Heart right ventricle (tissue), 16 donors: ENCODE results near the gene ENOX1. TPM values are rescaled to one million over a fixed set of nuclear protein-coding genes. Genes with fewer than 3 reads are reported as not detected.

Experiments
- ATAC-seq, 8 donors: fragments of 200-7000 bp; cut with Tn5 transposase; one replicate each; pipeline ENCODE4 v1.9.1; 2020; ENCODE audit warnings: mild to moderate bottlenecking in 8 of 8, moderate library complexity in 8 of 8, moderate number of reproducible peaks in 1 of 8
- DNase-seq, 2 donors: peaks; one replicate each; pipeline ENCODE4 v3.0.0-alpha.2; 2020
- H3K27ac ChIP-seq, 10 donors: fragments of 200-600 bp; sonication (generic) in 2 of 10; one replicate each; pipeline versions ENCODE4 v1.5.0 to v1.8.0; 2020 to 2022; ENCODE audit warnings: mild to moderate bottlenecking in 3 of 10
- H3K27me3 ChIP-seq, 7 donors: fragments of 200-600 bp; one replicate each; pipeline ENCODE4 v1.8.0; 2021 to 2022; ENCODE audit warnings: mild to moderate bottlenecking in 2 of 7
- H3K36me3 ChIP-seq, 9 donors: fragments of 200-600 bp; sonication (generic) in 1 of 9; one replicate each; pipeline versions ENCODE4 v1.5.0 to v1.8.0; 2020 to 2022; ENCODE audit warnings: mild to moderate bottlenecking in 2 of 9
- H3K4me1 ChIP-seq, 9 donors: fragments of 200-600 bp; sonication (generic) in 1 of 9; one replicate each; pipeline versions ENCODE4 v1.5.0 to v1.8.0; 2020 to 2022; ENCODE audit warnings: mild to moderate bottlenecking in 4 of 9
- H3K4me3 ChIP-seq, 10 donors: fragments of 200-600 bp; sonication (generic) in 2 of 10; one replicate each; pipeline versions ENCODE4 v1.5.0 to v1.8.0; 2020 to 2022; ENCODE audit warnings: mild to moderate bottlenecking in 7 of 10, moderate library complexity in 2 of 10
- H3K9me3 ChIP-seq, 11 donors: fragments of 200-600 bp in 10 of 11; sonication (generic) in 2 of 11; one replicate each; pipeline versions ENCODE4 v1.5.0 to v1.8.0; 2013 to 2022; ENCODE audit warnings: mild to moderate bottlenecking in 2 of 11, control low read depth in 1 of 11, moderate library complexity in 1 of 11
- CTCF ChIP-seq, 9 donors: fragments of 200-600 bp; sonication (generic) in 2 of 9; IDR thresholded peaks; one replicate each; pipeline versions ENCODE4 v1.5.0 to v1.8.0; 2021 to 2022; ENCODE audit warnings: antibody characterized with exemption in 9 of 9, mild to moderate bottlenecking in 5 of 9, moderate library complexity in 1 of 9
- whole genome bisulfite sequencing, 2 donors: extraction: QIAGEN DNeasy Blood & Tissue Kit; methylation state at CpG; one replicate each; pipeline ENCODE4 v1.1.7; 2013; ENCODE audit warnings: inconsistent platforms in 1 of 2; 5-methylcytosine and 5-hydroxymethylcytosine counted together
- intact Hi-C, 10 donors: fragments of 100-400 bp; cut with DNase I; formaldehyde crosslinking; loops; one replicate each; pipeline versions ENCODE4 v1.11.1 to v1.14.2; 2022
- polyA plus RNA-seq, 2 donors: library from polyadenylated mRNA; stranded (reverse); fragments of 200-250 nt; gene quantifications; one replicate each; pipeline ENCODE4 v1.2.3, GENCODE V29; 2013
- total RNA-seq, 10 donors: library from RNA; stranded (reverse); fragmentation: NEBNext Ultra II Directional in 3 of 10; extraction: Animal tissue kit (Norgen Biotek cat#: 25700) in 3 of 10; gene quantifications; one replicate each; pipeline versions ENCODE4 v1.2.1 to v1.2.4, GENCODE V29; 2021 to 2023
- donor health status: Arrhythmogenic right ventricular cardiomyopathy.
- donor health status: ischemic (EF 13 %, LVEDD 7.1; RV severe dilation, severe dysfunction).
- donor health status: healthy with polysubstance abuse.
- donor health status: DM: no; HTN: yes; CAD: no.
- donor health status: DM: no; HTN: no; CAD: no.
- donor health status: ischemic (EF 25% LVEDD 6.9; RV normal size, moderate dysfunction).
- donor health status: ischemic (EF 25% LVEDD 5.7; RV mildly dilated, moderate dysfunction).
- donor health status: healthy.
- donor health status: DM: yes; HTN: yes; CAD: no.
- donor health status: Ischemic cardiomyopathy.
- donor health status: ischemic (EF 35%, LVEDD 5.7; RV mildly dilated, moderate dysfunction).
- donor health status: nonischemic (EF 11% LVEDD 7.7; RV severe dilation, severe dysfunction).
- donor health status: DM: yes; HTN: yes; CAD: no.
- donor health status: PGD.
- donor health status: ischemic (EF 29% LVEDD 5.4; RV normal size, mild dysfunction).
- donor health status: nonischemic (EF 23%, LVEDD 6.1; RV moderate dilation, normal function).

The ENOX1 gene
- total and polyA plus RNA-seq, 12 donors, result 2.0 to 10.4 (median 7.1) TPM

- TF ChIP-seq CTCF (IDR thresholded peaks at IDR 0.05), result no peak
- intact Hi-C loops, result loop anchor here in 2 of 10 donors (10.0 kb wide), 1 partner anchor 613 kb away; no protein-coding TSS in a partner anchor
- no peaks in the 10 kb centered on the region for H3K9me3 ChIP-seq
- no peak overlapping the region for H3K4me3 ChIP-seq
- no peak overlapping the region for H3K27ac ChIP-seq
- no peaks in the 10 kb centered on the region for H3K36me3 ChIP-seq
- H3K27me3 ChIP-seq, result no peaks in the 10 kb centered on the region
- ATAC-seq (no peak), DNase-seq (no peak)
- peaks cover 0 to 13% (median 6%) of the 10 kb centered on the region in 9 donors for H3K4me1 ChIP-seq
- 78 to 95% methylated on average over 1 of the region's 1 CpG for WGBS, 2 donors
Measured at GRCh38 chr13:43191546-43191945, 595.2 kb downstream of the ENOX1 start.

GRCh38 chr13:43185226-43185625, 601.5 kb downstream of the ENOX1 start:
- H3K9me3 ChIP-seq, result no peaks in the 10 kb centered on the region
- DNase-seq, result no peak
- no peaks in the 10 kb centered on the region for H3K36me3 ChIP-seq
- TF ChIP-seq CTCF (IDR thresholded peaks at IDR 0.05), result no peak
- H3K4me1 ChIP-seq, result no peaks in the 10 kb centered on the region
- no peak for ATAC-seq
- 84 to 86% methylated on average over 2 of the region's 2 CpGs for WGBS, 2 donors
- no peak overlapping the region for H3K4me3 ChIP-seq
- intact Hi-C loops, result no loop called here
- no peaks in the 10 kb centered on the region for H3K27me3 ChIP-seq
- no peak overlapping the region for H3K27ac ChIP-seq

GRCh38 chr13:43180837-43181236, 605.9 kb downstream of the ENOX1 start:
- H3K9me3 ChIP-seq, result no peaks in the 10 kb centered on the region
- no peaks in the 10 kb centered on the region for H3K4me1 ChIP-seq
- WGBS, 2 donors, result 90 to 91% methylated on average over 16 of the region's 16 CpGs
- no peaks in the 10 kb centered on the region for H3K27me3 ChIP-seq
- TF ChIP-seq CTCF (IDR thresholded peaks at IDR 0.05), result no peak
- no peak overlapping the region for H3K27ac ChIP-seq
- no peak for DNase-seq
- no peak for ATAC-seq
- intact Hi-C loops, result no loop called here
- H3K4me3 ChIP-seq, result no peak overlapping the region
- no peaks in the 10 kb centered on the region for H3K36me3 ChIP-seq

- no peak for TF ChIP-seq CTCF (IDR thresholded peaks at IDR 0.05)
- WGBS, 2 donors, result 93 to 94% methylated on average over 8 to 9 of the region's 9 CpGs
- intact Hi-C loops, result no loop called here
- no peak overlapping the region for H3K27ac ChIP-seq
- no peak for DNase-seq
- no peak overlapping the region for H3K4me3 ChIP-seq
- no peaks in the 10 kb centered on the region for H3K4me1 ChIP-seq
- H3K27me3 ChIP-seq, result no peaks in the 10 kb centered on the region
- ATAC-seq, result no peak
- no peaks in the 10 kb centered on the region for H3K36me3 ChIP-seq
- H3K9me3 ChIP-seq, result no peaks in the 10 kb centered on the region
Measured at GRCh38 chr13:43180036-43180660, 606.6 kb downstream of the ENOX1 start.
